ENCODE data around the gene TUBB4A.
"Not testable (repeated sequence)": the region's sequence is repeated elsewhere in the genome, so short reads cannot be mapped to it uniquely, and the experiment has no call there.

GRCh38 chr19:6508028-6508771 is 6.1 kb upstream of the TUBB4A start:
- TF ChIP-seq, protein P1, sequence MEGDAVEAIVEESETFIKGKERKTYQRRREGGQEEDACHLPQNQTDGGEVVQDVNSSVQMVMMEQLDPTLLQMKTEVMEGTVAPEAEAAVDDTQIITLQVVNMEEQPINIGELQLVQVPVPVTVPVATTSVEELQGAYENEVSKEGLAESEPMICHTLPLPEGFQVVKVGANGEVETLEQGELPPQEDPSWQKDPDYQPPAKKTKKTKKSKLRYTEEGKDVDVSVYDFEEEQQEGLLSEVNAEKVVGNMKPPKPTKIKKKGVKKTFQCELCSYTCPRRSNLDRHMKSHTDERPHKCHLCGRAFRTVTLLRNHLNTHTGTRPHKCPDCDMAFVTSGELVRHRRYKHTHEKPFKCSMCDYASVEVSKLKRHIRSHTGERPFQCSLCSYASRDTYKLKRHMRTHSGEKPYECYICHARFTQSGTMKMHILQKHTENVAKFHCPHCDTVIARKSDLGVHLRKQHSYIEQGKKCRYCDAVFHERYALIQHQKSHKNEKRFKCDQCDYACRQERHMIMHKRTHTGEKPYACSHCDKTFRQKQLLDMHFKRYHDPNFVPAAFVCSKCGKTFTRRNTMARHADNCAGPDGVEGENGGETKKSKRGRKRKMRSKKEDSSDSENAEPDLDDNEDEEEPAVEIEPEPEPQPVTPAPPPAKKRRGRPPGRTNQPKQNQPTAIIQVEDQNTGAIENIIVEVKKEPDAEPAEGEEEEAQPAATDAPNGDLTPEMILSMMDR (IDR thresholded peaks at IDR 0.05): not testable (repeated sequence)
- not testable (repeated sequence) for TF ChIP-seq POLR2A (IDR thresholded peaks at IDR 0.05)

All from heart left ventricle (tissue), 13 donors.